ENCODE measurements around the gene SMAD4.

GRCh38 chr18:51082571-51083267 lies 52.7 kb downstream of the SMAD4 start:
- no peak for TF ChIP-seq CTCF (IDR thresholded peaks at IDR 0.05; ENCODE audit: low read depth, low read length, missing input control)
- TF ChIP-seq YY1 (IDR thresholded peaks at IDR 0.05), result no peak
- TF ChIP-seq GABPA (IDR thresholded peaks at IDR 0.05 in 1 of 2, conservative IDR thresholded peaks at IDR 0.05 in 1 of 2), result no peak
- TF ChIP-seq MAX (IDR thresholded peaks at IDR 0.05), result no peak
- no peak for TF ChIP-seq RXRA (IDR thresholded peaks at IDR 0.05)
- TF ChIP-seq ATF3 (IDR thresholded peaks at IDR 0.05), result no peak
- TF ChIP-seq JUND (IDR thresholded peaks at IDR 0.05), result no peak

Measured in liver (tissue), 3 donors.